Endothelial cell (in vitro differentiated cells): ENCODE measurements around the gene SPATS2L. TPM values are rescaled to one million over a fixed set of nuclear protein-coding genes. Genes with fewer than 3 reads are reported as not detected.

ENCODE experiments used
- DNase-seq: peaks from one replicate; pipeline ENCODE4 v3.0.0; 2021; ENCODE audit warnings: low spot score
- H3K27ac Mint-ChIP-seq: one replicate; pipeline ENCODE4 v1.8.0; 2021; ENCODE audit warnings: mixed read lengths, inconsistent platforms; ENCODE audit not compliant: unreplicated experiment
- H3K27me3 Mint-ChIP-seq: one replicate; pipeline ENCODE4 v1.8.0; 2021; ENCODE audit warnings: mild to moderate bottlenecking, moderate library complexity, mixed read lengths, inconsistent platforms; ENCODE audit not compliant: unreplicated experiment
- H3K36me3 Mint-ChIP-seq: one replicate; pipeline ENCODE4 v1.8.0; 2021; ENCODE audit warnings: mild to moderate bottlenecking, low read depth, mixed read lengths, inconsistent platforms; ENCODE audit not compliant: unreplicated experiment
- H3K4me1 Mint-ChIP-seq: one replicate; pipeline ENCODE4 v1.8.0; 2021; ENCODE audit warnings: mild to moderate bottlenecking, mixed read lengths, inconsistent platforms; ENCODE audit not compliant: unreplicated experiment
- H3K4me3 Mint-ChIP-seq: one replicate; pipeline ENCODE4 v1.8.0; 2021; ENCODE audit warnings: mild to moderate bottlenecking, mixed read lengths, inconsistent platforms; ENCODE audit not compliant: unreplicated experiment
- H3K9me3 Mint-ChIP-seq: one replicate; pipeline ENCODE4 v1.8.0; 2021; ENCODE audit warnings: mixed read lengths, inconsistent platforms; ENCODE audit not compliant: unreplicated experiment
- total RNA-seq: library from RNA; stranded (reverse); fragmentation: NEBNext Ultra II Directional; extraction: Animal tissue kit (Norgen Biotek cat#: 25700); gene quantifications from one replicate; pipeline ENCODE4 v1.2.1, GENCODE V29; 2021; ENCODE audit not compliant: unreplicated experiment
- TF ChIP-seq, protein P1 (sequence below): fragments of 200-600 bp; sonication (generic); IDR thresholded peaks from one replicate; pipeline ENCODE4 v1.5.0; 2021; ENCODE audit warnings: antibody characterized with exemption; ENCODE audit not compliant: unreplicated experiment

Gene SPATS2L
- total RNA-seq, 1 donor from 2014 or later: 72.9 TPM

DNA sequence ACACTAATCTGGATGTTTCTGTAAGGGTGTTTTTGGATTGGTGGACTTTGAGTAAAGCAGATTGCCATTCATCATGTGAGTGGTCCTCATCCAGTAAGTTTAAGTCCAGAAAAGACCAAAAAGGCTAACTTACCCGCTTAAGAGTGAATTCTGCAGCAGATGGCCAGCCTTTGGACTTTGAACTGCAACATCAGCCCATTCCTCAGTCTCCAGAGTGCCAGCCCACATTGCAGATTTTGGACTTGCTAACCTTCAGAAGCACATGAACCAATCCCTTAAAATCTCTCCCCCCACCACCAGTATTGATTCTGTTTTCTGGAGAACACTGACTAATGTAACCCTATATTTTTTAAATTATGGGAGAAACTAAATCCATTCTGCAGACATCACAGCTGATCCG, 30.0 kb upstream of the SPATS2L start:
- no peaks in the 10 kb centered on the region for H3K9me3 Mint-ChIP-seq
- no peak for DNase-seq
- TF ChIP-seq, protein P1, sequence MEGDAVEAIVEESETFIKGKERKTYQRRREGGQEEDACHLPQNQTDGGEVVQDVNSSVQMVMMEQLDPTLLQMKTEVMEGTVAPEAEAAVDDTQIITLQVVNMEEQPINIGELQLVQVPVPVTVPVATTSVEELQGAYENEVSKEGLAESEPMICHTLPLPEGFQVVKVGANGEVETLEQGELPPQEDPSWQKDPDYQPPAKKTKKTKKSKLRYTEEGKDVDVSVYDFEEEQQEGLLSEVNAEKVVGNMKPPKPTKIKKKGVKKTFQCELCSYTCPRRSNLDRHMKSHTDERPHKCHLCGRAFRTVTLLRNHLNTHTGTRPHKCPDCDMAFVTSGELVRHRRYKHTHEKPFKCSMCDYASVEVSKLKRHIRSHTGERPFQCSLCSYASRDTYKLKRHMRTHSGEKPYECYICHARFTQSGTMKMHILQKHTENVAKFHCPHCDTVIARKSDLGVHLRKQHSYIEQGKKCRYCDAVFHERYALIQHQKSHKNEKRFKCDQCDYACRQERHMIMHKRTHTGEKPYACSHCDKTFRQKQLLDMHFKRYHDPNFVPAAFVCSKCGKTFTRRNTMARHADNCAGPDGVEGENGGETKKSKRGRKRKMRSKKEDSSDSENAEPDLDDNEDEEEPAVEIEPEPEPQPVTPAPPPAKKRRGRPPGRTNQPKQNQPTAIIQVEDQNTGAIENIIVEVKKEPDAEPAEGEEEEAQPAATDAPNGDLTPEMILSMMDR: no peak
- no peak overlapping the region for H3K4me3 Mint-ChIP-seq
- peaks cover 2% of the 10 kb centered on the region for H3K27me3 Mint-ChIP-seq
- peaks cover 7% of the 10 kb centered on the region for H3K4me1 Mint-ChIP-seq
- no peak overlapping the region for H3K27ac Mint-ChIP-seq
- no peaks in the 10 kb centered on the region for H3K36me3 Mint-ChIP-seq

DNA sequence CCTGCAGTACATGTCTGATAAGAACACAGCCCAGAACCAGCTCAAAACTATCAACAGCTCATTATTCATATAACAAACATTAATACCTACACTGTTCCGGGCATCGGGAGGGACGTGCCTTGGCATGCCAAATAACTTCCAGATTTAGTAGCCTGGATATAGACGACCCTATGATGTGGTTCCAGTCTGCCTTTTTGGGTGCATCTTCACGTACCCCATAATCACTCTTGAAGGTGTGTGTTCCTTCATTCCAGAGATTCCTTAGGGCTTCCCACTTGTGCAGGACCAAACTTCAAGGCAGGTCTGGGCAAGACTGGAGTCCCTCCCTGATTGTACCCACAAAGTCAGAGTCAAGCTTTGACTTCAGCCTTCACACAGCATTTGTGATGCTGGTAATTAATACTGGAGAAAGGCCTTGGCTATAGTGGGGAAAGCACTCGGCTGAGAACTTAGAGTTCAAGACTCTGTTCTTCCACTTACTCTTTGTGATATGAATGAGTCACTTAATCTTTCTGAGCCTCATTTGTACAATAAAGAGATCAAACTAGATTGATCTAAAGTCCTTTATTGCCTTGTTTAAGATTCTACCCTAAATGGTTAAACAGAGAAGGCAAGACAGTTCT, 27.7 kb upstream of the SPATS2L start:
- no peak for DNase-seq
- TF ChIP-seq, protein P1: no peak
- Mint-ChIP-seq H3K4me3 (no peak overlapping the region), H3K36me3 (no peaks in the 10 kb centered on the region), H3K27ac (no peak overlapping the region), H3K27me3 (peaks cover 2% of the 10 kb centered on the region), H3K9me3 (no peaks in the 10 kb centered on the region), H3K4me1 (peaks cover 7% of the 10 kb centered on the region)

DNA sequence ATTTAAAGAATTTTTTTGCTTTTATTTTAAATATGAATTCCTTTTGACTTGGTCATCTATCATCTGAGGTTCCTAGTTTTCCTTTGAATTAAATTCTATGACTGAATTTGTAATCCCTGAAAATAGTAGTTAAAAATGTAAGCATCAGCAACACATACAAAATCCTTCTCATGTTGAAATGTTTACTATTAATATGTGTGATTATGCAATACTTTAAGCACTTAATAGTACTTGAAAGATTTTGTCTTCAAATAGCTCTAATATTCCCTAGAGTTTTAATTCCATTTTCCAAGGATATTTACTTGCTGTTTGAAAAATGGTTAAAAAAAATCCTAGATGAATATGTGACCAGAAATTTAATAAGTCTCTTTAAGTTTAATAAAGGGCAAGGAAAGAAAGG, 26.6 kb upstream of the SPATS2L start:
- Mint-ChIP-seq H3K4me3 (no peak overlapping the region), H3K9me3 (no peaks in the 10 kb centered on the region), H3K36me3 (no peaks in the 10 kb centered on the region), H3K27me3 (peaks cover 2% of the 10 kb centered on the region), H3K27ac (no peak overlapping the region), H3K4me1 (peaks cover 7% of the 10 kb centered on the region)
- DNase-seq: no peak
- TF ChIP-seq, protein P1: no peak

DNA sequence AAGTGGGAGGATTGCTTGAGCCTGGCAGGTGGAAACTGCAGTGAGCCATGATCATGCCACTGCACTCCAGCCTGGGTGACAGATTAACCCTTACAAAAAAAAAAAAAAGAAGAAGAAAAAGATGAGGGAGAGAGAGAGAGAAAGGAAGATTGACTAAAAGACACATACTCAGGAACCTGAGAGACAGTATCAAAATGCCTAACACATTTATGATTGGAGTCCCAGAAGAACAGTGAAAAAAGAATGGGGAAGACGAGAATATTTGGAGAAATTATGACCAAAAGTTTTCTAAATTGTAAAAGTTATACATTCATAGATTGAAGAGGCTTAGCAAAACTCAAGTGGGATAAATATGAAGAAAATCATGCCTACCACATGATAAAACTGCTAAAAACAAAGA, 19.9 kb upstream of the SPATS2L start:
- no peaks in the 10 kb centered on the region for H3K27me3 Mint-ChIP-seq
- no peak overlapping the region for H3K4me3 Mint-ChIP-seq
- H3K9me3 Mint-ChIP-seq: no peaks in the 10 kb centered on the region
- DNase-seq: no peak
- no peaks in the 10 kb centered on the region for H3K36me3 Mint-ChIP-seq
- no peaks in the 10 kb centered on the region for H3K4me1 Mint-ChIP-seq
- TF ChIP-seq, protein P1: no peak
- no peak overlapping the region for H3K27ac Mint-ChIP-seq

DNA sequence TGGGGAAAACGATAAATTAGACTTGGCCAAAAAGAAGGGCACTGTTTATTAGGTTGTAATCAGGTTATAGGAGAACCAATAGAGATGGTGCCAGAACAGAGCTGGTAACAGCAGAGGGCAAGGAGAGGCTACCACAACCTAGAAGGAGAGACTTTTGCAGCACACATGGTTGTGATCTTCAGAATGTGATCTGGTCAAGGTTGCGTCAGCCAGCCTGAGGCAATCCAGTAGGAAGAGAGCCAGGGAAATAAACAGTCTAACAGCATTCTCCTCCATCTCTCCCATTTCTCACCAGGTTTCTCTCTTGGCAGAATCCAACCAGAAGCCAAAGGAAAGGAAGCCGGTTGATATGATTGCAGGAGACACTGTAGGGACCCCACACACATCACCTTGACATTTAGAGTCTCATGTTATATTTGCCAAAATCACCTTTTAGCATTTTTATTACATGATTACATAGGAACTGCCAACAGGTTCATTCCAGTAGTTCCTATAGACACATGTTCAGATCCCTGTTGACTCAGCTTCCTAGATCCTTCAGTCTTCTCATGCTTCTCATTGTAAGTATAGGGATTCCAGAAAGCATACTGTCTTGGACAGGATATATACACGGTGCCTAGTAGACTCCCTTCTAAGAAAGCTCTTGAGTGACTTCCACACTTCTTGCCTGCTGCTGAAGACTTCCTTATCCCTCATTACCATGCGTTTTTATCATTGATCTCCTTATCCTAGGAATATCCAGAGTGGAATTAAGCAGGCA, 17.6 kb upstream of the SPATS2L start:
- no peak overlapping the region for H3K27ac Mint-ChIP-seq
- no peak overlapping the region for H3K4me3 Mint-ChIP-seq
- no peaks in the 10 kb centered on the region for H3K4me1 Mint-ChIP-seq
- H3K27me3 Mint-ChIP-seq: no peaks in the 10 kb centered on the region
- TF ChIP-seq, protein P1: no peak
- no peaks in the 10 kb centered on the region for H3K9me3 Mint-ChIP-seq
- DNase-seq: no peak
- no peaks in the 10 kb centered on the region for H3K36me3 Mint-ChIP-seq
